Measurements from ENCODE around the gene CAPN3.

DNA sequence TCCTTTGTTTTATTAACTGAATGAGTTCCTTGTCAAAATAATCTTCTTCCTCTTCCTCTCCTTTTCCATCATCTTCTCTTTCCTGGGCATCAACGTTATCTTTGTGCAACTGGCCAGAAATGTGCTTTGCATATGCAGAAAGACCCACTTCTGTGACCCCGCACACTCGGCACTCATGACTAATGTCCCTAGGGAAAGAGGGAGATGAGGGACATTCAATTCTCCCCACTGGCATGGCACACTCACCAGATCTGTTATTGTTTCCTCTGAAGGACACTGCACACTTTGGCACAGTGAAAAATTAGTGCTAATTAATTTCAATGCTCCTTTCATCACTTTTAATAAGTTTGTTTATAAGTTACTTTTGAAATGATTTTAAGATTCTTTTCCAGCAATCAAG lies 97.7 kb downstream of the CAPN3 start:
- TF ChIP-seq CTCF (IDR thresholded peaks at IDR 0.05) (no peak), EP300 (IDR thresholded peaks at IDR 0.05) (no peak), POLR2A (IDR thresholded peaks at IDR 0.05) (no peak), POLR2AphosphoS5 (IDR thresholded peaks at IDR 0.05) (no peak)

Data from sigmoid colon (tissue), 4 donors.